HG03045 (cell line): ENCODE data around the gene PPCS.

Source experiments
- ATAC-seq: cut with Tn5 transposase; IDR thresholded peaks from one replicate; pipeline ENCODE4 v1.9.1; 2021; ENCODE audit warnings: mild to moderate bottlenecking, moderate library complexity; ENCODE audit not compliant: unreplicated experiment

PPCS gene

DNA sequence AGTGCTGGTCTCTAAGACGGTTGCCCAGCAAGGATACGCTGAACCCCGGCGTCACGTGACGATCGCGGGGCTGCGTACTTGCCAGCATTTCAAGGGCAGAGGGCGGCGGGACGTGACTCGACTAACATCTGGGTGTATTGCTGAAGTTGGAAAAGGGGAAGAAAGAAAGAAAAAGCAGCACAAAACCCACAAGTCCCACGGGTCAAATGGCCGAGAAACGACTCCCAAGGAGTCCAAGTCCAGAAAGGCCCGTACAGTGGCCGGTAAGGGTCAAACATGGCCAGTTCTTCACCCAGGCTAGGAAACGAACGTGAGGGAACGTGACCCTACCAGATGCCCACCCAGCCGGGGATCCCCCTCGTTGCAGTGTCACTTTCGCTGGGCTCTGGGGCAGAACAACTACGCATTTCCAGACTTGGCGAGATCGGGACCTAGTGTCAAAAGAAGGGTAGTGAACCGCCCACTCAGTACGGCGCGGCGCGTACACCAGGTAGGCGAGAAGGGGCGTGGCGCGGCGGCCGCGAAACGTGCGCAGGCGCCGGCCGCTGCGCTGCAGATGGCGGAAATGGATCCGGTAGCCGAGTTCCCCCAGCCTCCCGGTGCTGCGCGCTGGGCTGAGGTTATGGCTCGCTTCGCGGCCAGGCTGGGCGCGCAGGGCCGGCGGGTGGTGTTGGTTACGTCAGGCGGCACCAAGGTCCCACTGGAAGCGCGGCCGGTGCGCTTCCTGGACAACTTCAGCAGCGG is at the start of gene PPCS, which contains the start of gene ZMYND12:
PPCS (plus strand) TSS at position 534 of the 744 bp plus-strand sequence; CDS start at position 557, 23 bp downstream.
ZMYND12 (minus strand) TSS at position 13 of the 744 bp plus-strand sequence. CDS start 25 bp downstream, outside the sequence.
- ATAC-seq = peak; percentile 82

DNA sequence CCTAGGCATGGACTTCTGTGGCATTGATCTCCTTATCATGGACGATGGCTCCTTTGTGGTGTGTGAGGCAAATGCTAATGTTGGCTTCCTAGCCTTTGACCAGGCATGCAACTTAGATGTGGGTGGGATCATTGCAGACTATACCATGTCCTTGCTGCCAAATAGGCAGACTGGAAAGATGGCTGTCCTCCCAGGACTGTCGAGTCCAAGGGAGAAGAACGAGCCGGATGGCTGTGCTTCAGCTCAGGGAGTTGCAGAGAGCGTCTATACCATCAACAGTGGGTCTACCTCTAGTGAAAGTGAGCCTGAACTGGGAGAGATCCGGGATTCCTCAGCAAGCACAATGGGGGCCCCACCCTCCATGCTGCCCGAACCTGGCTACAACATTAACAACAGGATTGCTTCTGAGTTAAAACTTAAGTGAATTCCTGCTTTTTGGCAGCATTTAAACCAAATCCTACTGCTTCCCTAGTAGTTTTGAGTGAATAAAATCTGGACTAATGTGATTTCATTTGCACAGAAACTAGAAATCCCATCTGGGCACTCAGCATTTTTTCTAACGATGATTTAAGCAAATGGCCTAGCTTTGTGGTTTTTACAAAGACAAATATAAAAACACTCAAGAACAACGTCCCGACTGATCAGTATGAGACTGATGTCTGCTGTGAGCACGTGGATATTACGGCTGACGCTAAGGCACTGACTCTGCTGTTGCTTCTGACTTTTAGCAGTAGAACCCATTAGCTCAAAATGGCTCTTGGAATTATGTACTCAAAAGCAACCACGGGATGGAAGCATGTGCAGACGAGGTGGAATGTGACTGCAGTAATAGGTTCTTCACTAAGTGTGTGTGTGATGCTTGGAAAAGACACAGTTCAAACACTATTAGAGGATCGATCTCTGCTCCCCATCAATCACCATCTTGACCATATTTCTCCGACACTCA is 41.5 kb upstream of the PPCS start:
- ATAC-seq = no peak

DNA sequence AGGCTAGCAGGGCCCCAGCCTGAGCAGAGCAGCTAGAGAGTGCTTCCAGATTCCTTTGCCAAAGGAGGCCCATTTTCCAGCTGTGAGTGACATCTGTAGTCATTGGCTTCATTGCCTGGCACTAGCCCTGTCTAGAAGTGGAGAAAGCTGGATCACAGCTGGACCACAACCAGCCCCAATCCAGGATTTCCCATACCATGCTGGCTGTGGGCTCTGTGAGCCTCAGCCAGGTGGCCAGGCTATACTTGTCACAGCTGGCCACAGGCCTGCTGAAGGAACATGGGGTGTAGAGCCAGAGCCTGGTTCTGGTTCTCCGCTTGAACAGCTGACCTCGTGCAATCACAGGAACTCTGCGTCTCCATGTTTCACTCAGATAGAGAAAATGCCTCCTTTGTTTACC is 39.2 kb upstream of the PPCS start:
- ATAC-seq = no peak

DNA sequence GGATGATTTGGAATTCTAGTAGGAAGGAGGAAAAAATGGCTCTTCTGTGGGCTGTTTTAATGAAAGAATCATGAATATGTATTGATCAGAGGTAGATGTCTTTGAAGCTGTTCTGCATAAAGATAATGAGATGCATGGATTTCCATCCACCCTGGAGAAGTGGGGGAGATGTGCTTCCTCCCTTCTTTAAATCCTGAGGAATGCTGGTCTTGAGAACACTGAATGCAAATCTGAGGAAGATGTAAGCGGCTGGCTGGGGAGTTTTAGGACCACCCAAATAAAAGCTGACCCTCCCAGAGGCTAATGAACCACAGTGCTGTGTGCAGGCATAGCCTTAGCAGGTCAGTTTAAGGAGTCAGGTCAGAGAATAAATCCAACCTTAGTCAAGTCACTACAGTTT is 37.8 kb upstream of the PPCS start:
- no peak for ATAC-seq

DNA sequence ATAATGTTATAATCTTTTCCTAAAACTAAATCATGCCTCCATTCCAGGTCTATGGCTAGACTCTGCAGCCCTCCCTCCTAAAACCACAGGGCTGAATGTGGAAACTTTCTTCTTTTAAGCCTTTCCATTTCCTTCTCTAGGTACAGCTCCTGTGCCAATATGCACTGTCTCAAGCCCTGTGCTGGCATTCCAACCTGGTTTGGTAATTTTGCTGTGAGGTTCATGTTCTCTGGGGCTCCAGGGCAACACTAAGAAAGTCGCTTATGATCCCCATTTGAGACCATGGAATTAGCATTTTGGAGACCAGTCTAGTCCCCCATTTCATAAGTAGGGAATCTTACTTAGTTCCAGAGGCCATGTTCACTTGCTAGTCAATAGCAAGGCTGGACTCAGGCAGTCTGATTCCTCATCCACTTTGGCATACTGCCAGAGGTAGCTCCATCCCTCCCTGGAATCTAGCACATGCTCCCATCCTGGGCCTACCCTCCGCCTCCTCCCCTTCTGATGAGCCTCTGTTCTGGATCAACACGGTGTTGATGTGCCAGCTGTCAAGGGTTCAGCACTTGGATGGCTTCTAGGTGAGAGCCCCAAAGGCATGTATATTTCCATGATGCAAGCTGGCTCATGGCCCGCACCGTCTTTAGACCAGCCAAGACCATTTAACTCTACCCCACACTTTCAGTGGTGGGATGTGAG is 37.1 kb upstream of the PPCS start:
- no peak for ATAC-seq

DNA sequence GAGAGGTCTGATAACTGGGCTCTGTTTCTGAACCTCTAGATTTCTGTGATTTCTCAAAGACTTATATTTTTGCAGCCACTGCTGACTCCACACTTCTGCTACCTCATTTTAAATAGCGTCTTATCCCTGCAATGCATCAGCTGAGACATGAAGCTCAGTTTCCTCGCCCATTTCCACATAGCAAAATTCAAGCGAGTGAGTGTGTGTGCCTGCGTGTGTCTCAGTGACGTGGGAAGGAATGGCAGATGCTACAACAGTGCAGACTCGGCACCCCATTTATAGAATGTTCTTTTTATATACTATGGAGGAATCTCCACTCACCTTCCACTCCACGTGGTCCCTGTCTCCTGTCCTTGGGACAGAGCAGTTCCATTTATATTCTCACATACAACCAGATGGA is 36.2 kb upstream of the PPCS start:
- no peak for ATAC-seq

DNA sequence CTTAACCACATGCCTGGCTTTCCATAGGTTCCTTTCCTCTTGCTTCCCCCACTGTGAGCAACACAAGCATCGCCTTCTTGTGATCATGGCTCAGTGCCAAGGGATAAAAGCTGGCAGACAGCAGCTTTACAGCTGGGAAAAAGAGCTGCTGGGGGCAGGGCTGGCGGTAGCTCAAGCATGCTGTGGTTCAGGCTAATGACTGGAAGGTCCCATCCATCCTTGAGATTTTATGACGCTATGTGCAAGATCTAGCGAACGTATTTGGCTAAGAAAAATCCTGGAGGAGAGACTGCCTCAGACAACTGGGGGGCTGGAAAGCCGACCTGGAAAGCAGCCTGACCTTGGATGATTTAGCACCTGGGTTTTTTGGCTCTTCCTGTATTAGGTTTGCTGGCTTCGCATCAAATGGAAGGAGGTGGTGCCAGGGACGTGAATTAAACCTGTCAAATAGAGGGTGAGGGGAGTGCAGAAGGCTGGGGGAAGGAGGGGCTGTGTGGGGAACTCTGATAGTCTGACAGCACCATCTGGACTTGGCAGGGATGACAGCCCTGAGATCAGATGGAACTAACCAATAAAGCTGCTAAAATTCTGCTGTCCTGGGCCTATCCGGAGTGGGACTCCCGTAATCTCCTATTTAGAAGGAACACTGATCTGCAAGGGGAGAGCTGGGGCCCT is 35.3 kb upstream of the PPCS start:
- no peak for ATAC-seq

DNA sequence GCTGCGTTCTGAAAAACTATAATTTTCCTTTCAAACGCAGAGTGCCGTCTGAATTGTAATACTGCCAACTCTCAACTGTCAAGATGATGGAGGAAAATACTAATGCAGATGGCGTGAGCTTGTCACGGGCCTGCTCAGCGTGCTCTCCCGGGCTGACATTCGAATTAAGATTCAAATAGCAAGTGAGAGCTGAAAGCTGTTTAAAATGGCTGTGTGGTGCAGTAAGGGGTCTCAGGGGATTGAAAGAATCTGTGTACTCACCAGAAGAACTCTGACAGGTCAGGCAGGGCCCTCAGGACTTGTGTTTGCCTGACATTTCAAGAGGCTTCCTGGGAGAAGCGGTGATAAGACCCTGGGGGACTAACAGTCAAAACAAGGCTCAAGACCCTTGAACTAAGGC is 33.6 kb upstream of the PPCS start:
- ATAC-seq = no peak

DNA sequence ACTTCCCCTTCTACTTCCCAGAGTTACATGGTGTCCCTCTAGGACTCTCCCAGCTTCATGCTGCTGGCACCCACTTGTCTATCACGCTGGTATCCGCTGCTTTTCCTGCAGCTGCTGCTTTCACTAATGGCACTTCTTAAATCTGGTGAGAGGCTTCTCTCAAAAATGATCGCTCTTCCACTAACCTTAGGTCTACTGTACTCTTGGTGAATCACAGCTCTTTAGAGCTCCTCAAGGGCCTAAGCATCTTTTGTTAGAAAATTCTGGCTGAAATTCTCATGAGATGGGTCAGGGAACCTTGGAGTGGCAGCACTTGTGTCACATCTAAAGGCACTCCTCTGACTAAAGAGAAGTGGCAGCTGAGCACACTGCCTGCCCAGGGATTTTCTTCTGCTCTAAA is 32.7 kb upstream of the PPCS start:
- ATAC-seq = no peak

DNA sequence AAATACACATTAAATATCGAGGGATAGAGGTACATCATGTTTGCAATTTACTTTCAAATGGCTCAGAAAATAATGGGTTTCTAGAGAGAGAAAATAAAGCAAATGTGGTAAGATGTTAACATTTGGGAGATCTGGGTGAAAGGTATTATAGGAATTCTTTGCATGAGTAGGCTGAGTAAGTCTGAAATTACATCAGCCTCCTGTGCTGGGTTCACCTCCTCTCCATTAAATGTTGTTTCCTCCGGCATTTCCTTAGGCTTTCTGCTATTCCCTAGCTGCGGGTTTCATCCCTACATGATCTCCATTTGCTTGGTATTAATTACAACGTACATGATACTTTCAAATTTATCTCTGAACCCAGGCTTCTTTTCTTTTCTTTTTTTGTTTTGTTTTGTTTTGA is 32.1 kb upstream of the PPCS start:
- ATAC-seq = no peak

DNA sequence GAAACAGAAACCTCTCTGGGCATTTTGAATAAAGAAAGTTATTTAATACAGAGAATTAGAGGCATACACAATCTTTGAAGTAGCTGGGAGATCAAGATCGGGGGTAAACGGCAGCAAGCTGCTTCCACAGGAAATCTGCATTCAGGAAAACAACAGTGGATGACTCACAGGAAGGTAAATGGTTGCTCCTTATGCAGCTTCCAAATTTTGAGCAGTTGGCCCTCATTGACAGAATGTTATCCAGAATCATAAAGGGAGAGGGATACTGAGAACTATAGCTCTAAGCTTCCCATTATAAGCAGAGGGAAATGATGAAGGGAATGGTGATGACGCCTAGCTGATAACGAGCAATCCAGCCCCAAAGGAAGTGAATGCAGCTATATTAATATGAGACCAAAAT is 29.1 kb upstream of the PPCS start:
- ATAC-seq = no peak

DNA sequence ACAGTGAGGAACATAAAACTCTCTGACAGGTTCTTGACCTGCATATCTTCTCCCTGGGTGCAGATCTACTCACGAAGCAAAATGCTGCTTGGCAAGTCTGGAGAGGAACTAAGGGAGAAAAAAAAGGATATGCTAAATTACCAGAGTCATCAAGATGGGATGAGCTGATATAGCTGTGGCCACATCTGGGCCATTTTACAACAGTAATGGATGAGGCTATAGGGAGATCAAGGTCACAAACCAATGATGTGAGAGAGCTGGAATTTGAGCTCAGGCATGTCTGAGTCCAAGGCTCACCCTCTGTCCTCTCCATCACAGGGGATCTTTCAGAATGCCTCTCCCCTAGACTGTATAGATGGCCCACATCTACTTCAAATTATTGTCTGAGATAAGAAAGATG is 26.7 kb upstream of the PPCS start:
- no peak for ATAC-seq

DNA sequence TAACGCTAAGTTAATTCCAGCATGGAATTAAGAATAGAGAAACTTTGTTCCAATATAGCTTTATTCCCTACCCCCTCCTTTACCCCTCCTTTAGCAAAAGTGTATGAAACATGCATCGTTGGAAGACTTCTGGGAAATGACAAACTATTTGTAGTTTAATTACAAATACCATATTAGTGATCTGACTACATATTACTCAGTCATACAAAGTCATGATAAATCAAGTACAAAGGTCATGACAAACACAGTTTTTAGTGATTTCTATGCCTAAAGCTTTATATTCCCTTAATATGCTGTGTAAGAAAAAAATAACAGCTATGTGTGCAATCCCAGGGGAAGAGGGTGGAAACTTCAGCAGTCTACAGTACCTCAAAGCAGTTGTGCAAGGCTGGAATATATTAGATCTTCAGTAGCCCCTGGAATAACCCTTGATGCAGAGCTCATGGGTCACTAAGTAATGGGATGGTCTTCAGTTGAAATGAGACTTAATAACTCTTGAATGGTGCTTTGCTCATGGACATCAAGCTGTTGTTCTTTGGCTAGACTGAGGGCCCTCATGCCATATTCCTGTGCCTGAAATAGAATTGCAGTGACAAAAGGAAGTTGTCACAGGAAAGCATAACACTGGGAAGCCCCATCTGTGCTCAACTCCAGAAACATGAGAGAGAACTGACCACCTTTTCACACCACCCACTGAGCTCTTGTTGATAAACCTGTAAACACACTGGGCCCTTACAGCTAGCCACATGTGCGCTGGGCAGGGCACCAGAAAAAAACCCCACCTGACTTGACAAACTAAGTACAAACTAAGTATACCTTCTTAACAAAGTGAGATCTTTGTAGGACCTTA is 25.8 kb upstream of the PPCS start:
- ATAC-seq = no peak

DNA sequence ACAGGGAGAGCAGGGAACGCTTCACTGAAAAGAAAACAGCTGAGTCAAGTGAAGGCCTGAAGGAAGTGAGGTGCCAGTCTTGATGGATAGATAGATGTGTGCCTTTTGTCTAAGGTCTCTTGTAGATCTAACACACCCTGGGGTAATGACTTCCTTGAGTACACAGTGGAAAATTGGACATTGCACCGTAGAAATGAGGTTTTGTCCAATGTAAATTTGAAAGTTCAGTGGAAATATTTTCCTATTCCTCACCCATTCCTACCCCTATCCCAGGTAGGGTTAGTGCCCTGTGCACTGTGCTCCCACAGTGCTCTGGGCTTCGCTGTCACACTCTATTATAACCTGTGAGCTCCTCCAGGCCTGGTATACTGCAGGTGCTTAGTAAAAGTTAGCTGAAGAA is 24.8 kb upstream of the PPCS start:
- no peak for ATAC-seq

DNA sequence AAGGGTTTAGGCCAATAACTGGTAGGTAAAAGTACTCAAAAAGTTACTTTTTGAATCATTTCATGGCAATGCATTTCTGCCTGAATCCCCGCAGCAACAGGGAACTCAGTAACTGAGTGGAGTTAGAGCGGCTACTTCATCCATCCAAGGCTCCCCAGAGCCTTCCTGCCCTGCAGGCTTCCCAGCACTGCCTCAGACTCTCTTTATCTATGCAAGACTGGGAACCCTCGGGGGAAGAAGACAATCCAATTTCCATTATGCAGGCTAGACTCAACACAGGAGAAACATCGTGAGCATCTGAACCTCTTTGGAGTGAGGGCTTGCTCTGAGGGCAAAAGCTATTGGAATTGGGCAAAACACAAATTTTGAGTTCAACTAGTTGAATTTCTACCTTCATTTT is 23.6 kb upstream of the PPCS start:
- no peak for ATAC-seq

DNA sequence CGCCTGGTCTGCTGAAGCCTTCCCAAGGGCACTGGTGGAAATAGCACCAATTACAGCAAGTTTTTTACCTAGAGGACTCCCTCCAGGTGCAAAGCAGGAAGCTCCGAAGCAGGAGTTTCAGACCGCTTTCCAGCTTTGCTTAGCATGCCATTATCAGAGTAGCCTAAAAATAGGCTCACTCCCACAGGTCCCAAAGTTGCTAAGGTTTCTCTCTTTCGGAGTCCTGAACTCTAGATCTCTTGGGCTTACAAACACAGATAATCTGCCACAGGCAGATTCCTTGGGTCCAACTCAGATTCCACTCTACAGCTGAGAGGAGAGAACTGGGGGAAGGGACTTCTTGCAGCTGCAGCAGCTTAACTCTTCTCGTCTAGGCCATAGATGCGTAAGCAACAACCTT is 23.0 kb upstream of the PPCS start:
- no peak for ATAC-seq

DNA sequence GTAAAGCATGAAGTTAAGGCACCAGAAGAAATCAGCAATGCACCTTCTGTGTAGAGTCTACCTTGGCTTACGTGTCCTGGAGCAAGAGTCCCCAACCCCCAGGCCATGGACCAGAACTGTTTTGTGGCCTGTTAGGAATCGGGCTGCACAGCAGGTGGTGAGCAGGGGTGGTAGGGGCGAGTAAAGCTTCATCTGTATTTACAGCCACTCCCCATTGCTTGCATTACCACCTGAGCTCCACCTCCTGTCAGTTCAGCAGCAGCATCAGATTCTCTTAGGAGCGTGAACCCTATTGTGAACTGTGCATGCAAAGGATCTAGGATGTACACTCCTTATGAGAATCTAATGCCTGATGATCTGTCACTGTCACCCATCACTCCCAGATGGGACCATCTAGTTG is 22.0 kb upstream of the PPCS start:
- ATAC-seq = no peak

DNA sequence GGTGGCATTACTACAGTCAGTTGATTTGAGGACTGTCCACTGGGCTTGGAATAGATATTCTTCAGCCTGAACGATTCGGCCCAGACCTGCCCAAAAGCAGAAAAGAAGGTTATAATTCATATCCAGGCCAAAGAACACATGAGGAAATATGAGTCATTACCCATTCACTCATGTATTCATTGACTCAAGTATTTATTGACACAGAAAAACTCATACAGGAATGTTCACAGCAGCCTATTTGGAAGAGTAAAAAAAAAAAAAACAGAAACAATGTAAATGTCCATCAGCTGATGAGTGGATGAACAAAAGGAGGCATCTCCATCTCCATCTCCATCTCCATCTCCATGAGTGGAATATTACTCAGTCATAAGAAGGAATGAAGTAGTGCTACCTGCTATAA is 16.4 kb upstream of the PPCS start:
- ATAC-seq = no peak

DNA sequence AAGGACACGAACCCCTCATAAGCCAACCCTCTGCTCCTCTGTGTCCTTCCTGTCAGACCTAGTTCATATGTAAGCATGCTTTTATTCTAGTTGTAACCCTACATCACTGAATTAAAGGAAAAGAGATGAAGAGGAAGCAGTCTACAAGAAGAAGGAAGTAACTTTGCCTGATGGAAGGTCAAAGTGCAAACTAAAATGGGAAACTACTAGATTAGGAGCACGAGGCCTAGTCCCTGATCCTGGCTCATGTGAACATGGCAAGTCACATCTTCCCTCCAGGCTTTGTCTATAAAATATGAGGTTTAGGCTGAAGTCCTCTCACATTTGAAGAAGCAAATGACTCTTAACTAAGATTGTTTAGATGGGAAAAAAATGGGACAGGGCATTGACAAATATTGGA is 13.7 kb upstream of the PPCS start:
- no peak for ATAC-seq

DNA sequence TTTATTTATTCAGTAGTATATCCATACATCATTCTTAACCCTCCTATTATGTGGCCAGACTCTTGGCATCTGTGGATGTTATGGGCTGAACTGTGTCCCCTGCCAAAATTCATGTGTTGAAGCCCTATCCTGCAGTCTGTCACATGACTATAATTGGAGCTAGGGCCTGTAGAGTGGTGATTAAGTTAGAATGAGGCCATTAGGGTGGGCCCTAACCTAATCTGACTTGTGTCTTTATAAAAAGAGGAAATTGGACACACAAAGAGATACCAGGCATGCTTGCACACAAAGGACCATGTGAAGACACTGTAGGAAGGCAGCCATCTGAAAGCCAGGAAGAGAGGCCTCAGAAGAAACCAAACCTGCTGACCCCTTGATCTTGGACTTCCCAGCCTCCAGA is 7.1 kb upstream of the PPCS start:
- no peak for ATAC-seq
